Endothelial cell of hepatic sinusoid (primary cell): ENCODE results near the gene SLCO3A1.

ENCODE experiments used
- in situ Hi-C: cut with HindIII; loops from 2 replicates; pipeline ENCODE4 v1.10.0; 2017; ENCODE audit warnings: low sequenced_read_pairs

Gene SLCO3A1

GRCh38 chr15:91936182-91936775 is 82.8 kb downstream of the SLCO3A1 start:
- in situ Hi-C loops = no loop called here

GRCh38 chr15:91936927-91937326 is 83.4 kb downstream of the SLCO3A1 start:
- in situ Hi-C loops = no loop called here

GRCh38 chr15:91938136-91938535 is 84.6 kb downstream of the SLCO3A1 start:
- in situ Hi-C loops = no loop called here

GRCh38 chr15:91939403-91939831 is 85.9 kb downstream of the SLCO3A1 start:
- in situ Hi-C loops = no loop called here

- in situ Hi-C loops = no loop called here
These were observed 87.2 kb downstream of the SLCO3A1 start for GRCh38 chr15:91940496-91941381.

GRCh38 chr15:91941871-91942658 is 88.6 kb downstream of the SLCO3A1 start:
- in situ Hi-C loops = no loop called here

- in situ Hi-C loops = no loop called here
These were observed 89.3 kb downstream of the SLCO3A1 start for GRCh38 chr15:91942720-91943394.

GRCh38 chr15:91944331-91944730 is 90.8 kb downstream of the SLCO3A1 start:
- in situ Hi-C loops = no loop called here

- in situ Hi-C loops = no loop called here
These were observed 91.9 kb downstream of the SLCO3A1 start for GRCh38 chr15:91945385-91945784.

- in situ Hi-C loops = no loop called here
These were observed 92.6 kb downstream of the SLCO3A1 start for GRCh38 chr15:91946075-91946474.

- in situ Hi-C loops = no loop called here
These were observed 93.2 kb downstream of the SLCO3A1 start for GRCh38 chr15:91946581-91947292.

- in situ Hi-C loops = no loop called here
These were observed 93.8 kb downstream of the SLCO3A1 start for GRCh38 chr15:91947293-91947679.

- in situ Hi-C loops = no loop called here
These were observed 94.4 kb downstream of the SLCO3A1 start for GRCh38 chr15:91947683-91948608.

- in situ Hi-C loops = no loop called here
These were observed 95.9 kb downstream of the SLCO3A1 start for GRCh38 chr15:91949361-91949760.

GRCh38 chr15:91950054-91950453 is 96.5 kb downstream of the SLCO3A1 start:
- in situ Hi-C loops = no loop called here

GRCh38 chr15:91950631-91951329 is 97.3 kb downstream of the SLCO3A1 start:
- in situ Hi-C loops = no loop called here

GRCh38 chr15:91952216-91952615 is 98.7 kb downstream of the SLCO3A1 start:
- in situ Hi-C loops = no loop called here

- in situ Hi-C loops = no loop called here
These were observed 99.9 kb downstream of the SLCO3A1 start for GRCh38 chr15:91953432-91953831.

GRCh38 chr15:91954292-91954691 is 100.8 kb downstream of the SLCO3A1 start:
- in situ Hi-C loops = no loop called here
